ENCODE results near the gene FARS2.

DNA sequence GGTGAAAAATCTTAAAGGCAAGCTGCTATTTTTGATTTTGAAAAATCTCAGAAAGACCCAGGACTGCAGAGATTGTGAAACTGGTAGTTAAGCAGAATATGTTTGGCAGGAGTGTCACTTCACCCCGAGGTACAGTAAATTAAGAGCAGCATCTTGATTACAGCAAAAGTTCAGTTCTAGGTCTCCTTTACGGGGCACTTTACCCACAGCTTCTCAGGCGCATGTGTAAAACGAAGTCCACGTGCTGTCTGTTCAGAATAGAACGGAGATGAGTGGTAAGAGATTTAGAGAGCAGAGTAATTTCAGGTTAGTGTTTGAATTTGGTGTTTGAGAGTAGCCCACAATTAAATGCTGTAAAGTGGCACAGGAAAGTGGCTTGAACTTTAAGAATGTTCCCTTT, 84.0 kb downstream of the FARS2 start:
- TF ChIP-seq, protein P1, sequence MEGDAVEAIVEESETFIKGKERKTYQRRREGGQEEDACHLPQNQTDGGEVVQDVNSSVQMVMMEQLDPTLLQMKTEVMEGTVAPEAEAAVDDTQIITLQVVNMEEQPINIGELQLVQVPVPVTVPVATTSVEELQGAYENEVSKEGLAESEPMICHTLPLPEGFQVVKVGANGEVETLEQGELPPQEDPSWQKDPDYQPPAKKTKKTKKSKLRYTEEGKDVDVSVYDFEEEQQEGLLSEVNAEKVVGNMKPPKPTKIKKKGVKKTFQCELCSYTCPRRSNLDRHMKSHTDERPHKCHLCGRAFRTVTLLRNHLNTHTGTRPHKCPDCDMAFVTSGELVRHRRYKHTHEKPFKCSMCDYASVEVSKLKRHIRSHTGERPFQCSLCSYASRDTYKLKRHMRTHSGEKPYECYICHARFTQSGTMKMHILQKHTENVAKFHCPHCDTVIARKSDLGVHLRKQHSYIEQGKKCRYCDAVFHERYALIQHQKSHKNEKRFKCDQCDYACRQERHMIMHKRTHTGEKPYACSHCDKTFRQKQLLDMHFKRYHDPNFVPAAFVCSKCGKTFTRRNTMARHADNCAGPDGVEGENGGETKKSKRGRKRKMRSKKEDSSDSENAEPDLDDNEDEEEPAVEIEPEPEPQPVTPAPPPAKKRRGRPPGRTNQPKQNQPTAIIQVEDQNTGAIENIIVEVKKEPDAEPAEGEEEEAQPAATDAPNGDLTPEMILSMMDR (optimal IDR thresholded peaks at IDR 0.05 in 1 of 3, IDR thresholded peaks at IDR 0.05 in 1 of 3, conservative IDR thresholded peaks at IDR 0.05 in 1 of 3; ENCODE audit: extremely low read depth in 1 of 3, insufficient read depth in 2 of 3, low read length in 3 of 3): no peak
- no peak for TF ChIP-seq EZH2 (IDR thresholded peaks at IDR 0.05; ENCODE audit: low read length)
